SK-N-SH treated with all-trans-retinoic acid at 6 μM for 48 hours (cell line): Measurements from ENCODE around the gene GBX1.

Experiments
- ARNTL ChIP-seq: fragments of 450-650 bp; formaldehyde crosslinking; IDR thresholded peaks from 2 replicates; pipeline ENCODE4 v1.5.0; 2020; ENCODE audit warnings: low read depth, mild to moderate bottlenecking, moderate library complexity, borderline replicate concordance
- CSDC2 ChIP-seq: fragments of 250-450 bp; sonication (Bioruptor Pico); IDR thresholded peaks from 2 replicates; pipeline ENCODE4 v1.5.0; 2020; ENCODE audit warnings: mild to moderate bottlenecking, moderate library complexity
- ISL1 ChIP-seq: fragments of 250-450 bp; sonication (Bioruptor Pico); IDR thresholded peaks from 2 replicates; pipeline ENCODE4 v2.1.2; 2022; ENCODE audit warnings: mild to moderate bottlenecking, moderate library complexity
- PPARA ChIP-seq: fragments of 250-450 bp; sonication (Bioruptor Pico); IDR thresholded peaks from 2 replicates; pipeline ENCODE4 v1.5.0; 2020; ENCODE audit warnings: mild to moderate bottlenecking, borderline replicate concordance
- RARB ChIP-seq: fragments of 250-450 bp; sonication (Bioruptor Pico); IDR thresholded peaks from 2 replicates; pipeline ENCODE4 v1.8.0; 2021; ENCODE audit warnings: mild to moderate bottlenecking, moderate library complexity
- TCF4 ChIP-seq: fragments of 250-450 bp; sonication (Bioruptor Pico); IDR thresholded peaks from 2 replicates; pipeline ENCODE4 v1.8.0; 2021; ENCODE audit warnings: mild to moderate bottlenecking, moderate library complexity, borderline replicate concordance
- ZFP3 ChIP-seq: fragments of 250-450 bp; sonication (Bioruptor Pico); IDR thresholded peaks from 2 replicates; pipeline ENCODE4 v1.5.0; 2020; ENCODE audit warnings: mild to moderate bottlenecking, moderate library complexity
- ZNF565 ChIP-seq: fragments of 450-650 bp; formaldehyde crosslinking; conservative IDR thresholded peaks from 2 replicates; pipeline ENCODE4 v1.5.0; 2020; ENCODE audit warnings: low read depth, mild to moderate bottlenecking, moderate library complexity
- ZNF70 ChIP-seq: fragments of 450-650 bp; formaldehyde crosslinking; IDR thresholded peaks from 2 replicates; pipeline ENCODE4 v1.5.0; 2020; ENCODE audit warnings: mild to moderate bottlenecking, moderate library complexity
- TF ChIP-seq, protein P1 (sequence below): fragments of 250-450 bp; sonication (Bioruptor Pico); IDR thresholded peaks from 2 replicates; pipeline ENCODE4 v1.5.0; 2020; ENCODE audit warnings: mild to moderate bottlenecking, moderate library complexity
- TF ChIP-seq, protein P2 (sequence below): fragments of 250-450 bp; sonication (Bioruptor Pico); IDR thresholded peaks from 2 replicates; pipeline ENCODE4 v1.8.0; 2020; ENCODE audit warnings: mild to moderate bottlenecking, moderate library complexity, borderline replicate concordance
- TF ChIP-seq, protein P3 (sequence below): fragments of 250-450 bp; sonication (Bioruptor Pico); IDR thresholded peaks from 2 replicates; pipeline ENCODE4 v1.5.1; 2021; ENCODE audit warnings: mild to moderate bottlenecking, moderate library complexity
- TF ChIP-seq, protein P4 (sequence below): fragments of 250-450 bp; sonication (Bioruptor Pico); IDR thresholded peaks from 2 replicates; pipeline ENCODE4 v1.5.1; 2020; ENCODE audit warnings: low read depth, mild to moderate bottlenecking, moderate library complexity
- TF ChIP-seq, protein P5 (sequence below): fragments of 250-450 bp; sonication (Bioruptor Pico); IDR thresholded peaks from 2 replicates; pipeline ENCODE4 v1.8.0; 2021; ENCODE audit warnings: low read depth, mild to moderate bottlenecking, moderate library complexity, borderline replicate concordance

DNA sequence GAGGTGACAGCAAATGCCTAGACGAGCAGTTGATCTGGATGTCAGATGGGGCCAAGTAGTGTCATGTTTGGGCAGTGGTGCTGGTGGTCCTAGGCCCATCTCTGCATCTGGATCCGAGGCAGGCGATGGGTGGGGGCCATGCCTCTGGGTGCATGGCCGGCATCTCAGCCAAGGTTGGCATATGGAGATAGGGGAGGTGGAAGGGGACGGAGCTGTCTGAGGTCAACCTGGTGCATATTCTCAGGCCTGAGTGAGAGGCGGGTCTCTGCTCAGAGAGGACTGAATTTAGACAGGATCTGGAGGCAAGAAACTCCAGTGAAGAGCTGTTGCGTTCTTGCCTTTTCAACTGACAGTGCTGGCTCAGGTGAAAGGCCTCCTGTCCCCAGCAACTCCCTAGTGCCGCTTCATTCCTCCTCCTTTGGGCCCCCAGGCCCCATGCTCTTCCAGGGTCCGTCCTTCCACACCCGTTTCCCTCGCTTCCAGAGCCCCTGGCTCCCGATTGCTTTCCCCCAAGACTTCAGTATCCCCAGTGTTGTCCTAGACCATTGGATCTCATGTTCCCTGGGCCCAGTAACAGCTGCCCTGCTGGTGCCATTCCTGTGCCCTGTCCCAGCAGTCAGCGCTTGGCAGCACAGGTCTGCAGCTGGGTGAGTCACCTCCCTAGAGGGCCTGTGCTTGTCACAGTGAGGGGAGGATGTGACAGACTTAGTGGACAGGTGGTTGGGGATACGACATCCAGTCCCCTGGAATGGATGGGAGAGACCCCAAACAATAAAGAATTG, 32.6 kb downstream of the GBX1 start:
- TF ChIP-seq, protein P1, sequence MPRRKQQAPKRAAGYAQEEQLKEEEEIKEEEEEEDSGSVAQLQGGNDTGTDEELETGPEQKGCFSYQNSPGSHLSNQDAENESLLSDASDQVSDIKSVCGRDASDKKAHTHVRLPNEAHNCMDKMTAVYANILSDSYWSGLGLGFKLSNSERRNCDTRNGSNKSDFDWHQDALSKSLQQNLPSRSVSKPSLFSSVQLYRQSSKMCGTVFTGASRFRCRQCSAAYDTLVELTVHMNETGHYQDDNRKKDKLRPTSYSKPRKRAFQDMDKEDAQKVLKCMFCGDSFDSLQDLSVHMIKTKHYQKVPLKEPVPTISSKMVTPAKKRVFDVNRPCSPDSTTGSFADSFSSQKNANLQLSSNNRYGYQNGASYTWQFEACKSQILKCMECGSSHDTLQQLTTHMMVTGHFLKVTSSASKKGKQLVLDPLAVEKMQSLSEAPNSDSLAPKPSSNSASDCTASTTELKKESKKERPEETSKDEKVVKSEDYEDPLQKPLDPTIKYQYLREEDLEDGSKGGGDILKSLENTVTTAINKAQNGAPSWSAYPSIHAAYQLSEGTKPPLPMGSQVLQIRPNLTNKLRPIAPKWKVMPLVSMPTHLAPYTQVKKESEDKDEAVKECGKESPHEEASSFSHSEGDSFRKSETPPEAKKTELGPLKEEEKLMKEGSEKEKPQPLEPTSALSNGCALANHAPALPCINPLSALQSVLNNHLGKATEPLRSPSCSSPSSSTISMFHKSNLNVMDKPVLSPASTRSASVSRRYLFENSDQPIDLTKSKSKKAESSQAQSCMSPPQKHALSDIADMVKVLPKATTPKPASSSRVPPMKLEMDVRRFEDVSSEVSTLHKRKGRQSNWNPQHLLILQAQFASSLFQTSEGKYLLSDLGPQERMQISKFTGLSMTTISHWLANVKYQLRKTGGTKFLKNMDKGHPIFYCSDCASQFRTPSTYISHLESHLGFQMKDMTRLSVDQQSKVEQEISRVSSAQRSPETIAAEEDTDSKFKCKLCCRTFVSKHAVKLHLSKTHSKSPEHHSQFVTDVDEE (CRISPR knock-in tag), result no peak
- TF ChIP-seq, protein P2, sequence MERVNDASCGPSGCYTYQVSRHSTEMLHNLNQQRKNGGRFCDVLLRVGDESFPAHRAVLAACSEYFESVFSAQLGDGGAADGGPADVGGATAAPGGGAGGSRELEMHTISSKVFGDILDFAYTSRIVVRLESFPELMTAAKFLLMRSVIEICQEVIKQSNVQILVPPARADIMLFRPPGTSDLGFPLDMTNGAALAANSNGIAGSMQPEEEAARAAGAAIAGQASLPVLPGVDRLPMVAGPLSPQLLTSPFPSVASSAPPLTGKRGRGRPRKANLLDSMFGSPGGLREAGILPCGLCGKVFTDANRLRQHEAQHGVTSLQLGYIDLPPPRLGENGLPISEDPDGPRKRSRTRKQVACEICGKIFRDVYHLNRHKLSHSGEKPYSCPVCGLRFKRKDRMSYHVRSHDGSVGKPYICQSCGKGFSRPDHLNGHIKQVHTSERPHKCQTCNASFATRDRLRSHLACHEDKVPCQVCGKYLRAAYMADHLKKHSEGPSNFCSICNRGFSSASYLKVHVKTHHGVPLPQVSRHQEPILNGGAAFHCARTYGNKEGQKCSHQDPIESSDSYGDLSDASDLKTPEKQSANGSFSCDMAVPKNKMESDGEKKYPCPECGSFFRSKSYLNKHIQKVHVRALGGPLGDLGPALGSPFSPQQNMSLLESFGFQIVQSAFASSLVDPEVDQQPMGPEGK (CRISPR knock-in tag), result no peak
- TF ChIP-seq, protein P3, sequence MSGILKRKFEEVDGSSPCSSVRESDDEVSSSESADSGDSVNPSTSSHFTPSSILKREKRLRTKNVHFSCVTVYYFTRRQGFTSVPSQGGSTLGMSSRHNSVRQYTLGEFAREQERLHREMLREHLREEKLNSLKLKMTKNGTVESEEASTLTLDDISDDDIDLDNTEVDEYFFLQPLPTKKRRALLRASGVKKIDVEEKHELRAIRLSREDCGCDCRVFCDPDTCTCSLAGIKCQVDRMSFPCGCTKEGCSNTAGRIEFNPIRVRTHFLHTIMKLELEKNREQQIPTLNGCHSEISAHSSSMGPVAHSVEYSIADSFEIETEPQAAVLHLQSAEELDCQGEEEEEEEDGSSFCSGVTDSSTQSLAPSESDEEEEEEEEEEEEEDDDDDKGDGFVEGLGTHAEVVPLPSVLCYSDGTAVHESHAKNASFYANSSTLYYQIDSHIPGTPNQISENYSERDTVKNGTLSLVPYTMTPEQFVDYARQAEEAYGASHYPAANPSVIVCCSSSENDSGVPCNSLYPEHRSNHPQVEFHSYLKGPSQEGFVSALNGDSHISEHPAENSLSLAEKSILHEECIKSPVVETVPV (CRISPR knock-in tag), result no peak
- TF ChIP-seq, protein P4, sequence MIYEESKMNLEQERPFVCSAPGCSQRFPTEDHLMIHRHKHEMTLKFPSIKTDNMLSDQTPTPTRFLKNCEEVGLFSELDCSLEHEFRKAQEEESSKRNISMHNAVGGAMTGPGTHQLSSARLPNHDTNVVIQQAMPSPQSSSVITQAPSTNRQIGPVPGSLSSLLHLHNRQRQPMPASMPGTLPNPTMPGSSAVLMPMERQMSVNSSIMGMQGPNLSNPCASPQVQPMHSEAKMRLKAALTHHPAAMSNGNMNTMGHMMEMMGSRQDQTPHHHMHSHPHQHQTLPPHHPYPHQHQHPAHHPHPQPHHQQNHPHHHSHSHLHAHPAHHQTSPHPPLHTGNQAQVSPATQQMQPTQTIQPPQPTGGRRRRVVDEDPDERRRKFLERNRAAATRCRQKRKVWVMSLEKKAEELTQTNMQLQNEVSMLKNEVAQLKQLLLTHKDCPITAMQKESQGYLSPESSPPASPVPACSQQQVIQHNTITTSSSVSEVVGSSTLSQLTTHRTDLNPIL, result no peak
- TF ChIP-seq PPARA, result no peak
- TF ChIP-seq ISL1 (CRISPR knock-in tag), result no peak
- TF ChIP-seq ZNF565 (CRISPR knock-in tag), result no peak
- no peak for TF ChIP-seq RARB (CRISPR knock-in tag)
- TF ChIP-seq TCF4, result no peak
- TF ChIP-seq, protein P5, sequence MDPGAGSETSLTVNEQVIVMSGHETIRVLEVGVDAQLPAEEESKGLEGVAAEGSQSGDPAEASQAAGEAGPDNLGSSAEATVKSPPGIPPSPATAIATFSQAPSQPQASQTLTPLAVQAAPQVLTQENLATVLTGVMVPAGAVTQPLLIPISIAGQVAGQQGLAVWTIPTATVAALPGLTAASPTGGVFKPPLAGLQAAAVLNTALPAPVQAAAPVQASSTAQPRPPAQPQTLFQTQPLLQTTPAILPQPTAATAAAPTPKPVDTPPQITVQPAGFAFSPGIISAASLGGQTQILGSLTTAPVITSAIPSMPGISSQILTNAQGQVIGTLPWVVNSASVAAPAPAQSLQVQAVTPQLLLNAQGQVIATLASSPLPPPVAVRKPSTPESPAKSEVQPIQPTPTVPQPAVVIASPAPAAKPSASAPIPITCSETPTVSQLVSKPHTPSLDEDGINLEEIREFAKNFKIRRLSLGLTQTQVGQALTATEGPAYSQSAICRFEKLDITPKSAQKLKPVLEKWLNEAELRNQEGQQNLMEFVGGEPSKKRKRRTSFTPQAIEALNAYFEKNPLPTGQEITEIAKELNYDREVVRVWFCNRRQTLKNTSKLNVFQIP (CRISPR knock-in tag), result no peak
- TF ChIP-seq CSDC2 (CRISPR knock-in tag), result no peak
- TF ChIP-seq ZFP3 (CRISPR knock-in tag), result no peak
- no peak for TF ChIP-seq ZNF70
- no peak for TF ChIP-seq ARNTL (CRISPR knock-in tag)
